Umbilical cord (tissue), 2 donors: ENCODE data around the gene TTLL8. TPM values are rescaled to one million over a fixed set of nuclear protein-coding genes. Genes with fewer than 3 reads are reported as not detected.
A peak's percentile ranks its signal among the peaks of the same experiment; 100 is the strongest.

ENCODE experiments used
- DNase-seq: peaks from one replicate; pipeline ENCODE4 v3.0.0-alpha.2; 2015; ENCODE audit warnings: low spot score
- total RNA-seq: library from RNA; depleted of rRNA; stranded (reverse); fragments of >200 nt; gene quantifications from one replicate; pipeline ENCODE4 v1.2.3, GENCODE V29; 2014; ENCODE audit warnings: low replicate concordance; ENCODE audit not compliant: insufficient read depth

TTLL8 gene
- total RNA-seq, 1 donor from 2014 or later: not detected

DNA sequence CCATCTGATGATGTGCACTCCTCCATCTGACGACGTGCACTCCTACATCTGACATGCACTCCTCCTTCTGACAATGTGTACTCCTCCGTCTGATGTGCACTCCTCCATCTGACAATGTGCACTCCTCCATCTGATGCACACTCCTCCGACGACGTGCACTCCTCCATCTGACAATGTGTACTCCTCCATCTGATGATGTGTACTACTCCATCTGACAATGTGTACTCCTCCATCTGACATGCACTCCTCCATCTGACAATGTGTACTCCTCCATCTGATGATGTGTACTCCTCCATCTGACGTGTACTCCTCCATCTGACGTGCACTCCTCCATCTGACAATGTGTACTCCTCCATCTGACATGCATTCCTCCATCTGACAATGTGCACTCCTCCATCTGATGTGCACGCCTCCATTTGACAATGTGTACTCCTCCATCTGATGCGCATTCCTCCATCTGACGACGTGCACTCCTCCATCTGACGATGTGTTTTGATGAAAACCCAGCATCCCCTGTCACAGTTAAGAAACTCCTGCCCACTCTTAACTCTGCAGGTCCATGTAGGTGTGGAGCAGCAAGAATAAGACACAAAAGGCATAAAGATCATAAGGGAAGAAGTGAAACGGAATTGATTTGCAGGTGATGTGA lies 35.8 kb downstream of the TTLL8 start:
- no peak for DNase-seq

DNA sequence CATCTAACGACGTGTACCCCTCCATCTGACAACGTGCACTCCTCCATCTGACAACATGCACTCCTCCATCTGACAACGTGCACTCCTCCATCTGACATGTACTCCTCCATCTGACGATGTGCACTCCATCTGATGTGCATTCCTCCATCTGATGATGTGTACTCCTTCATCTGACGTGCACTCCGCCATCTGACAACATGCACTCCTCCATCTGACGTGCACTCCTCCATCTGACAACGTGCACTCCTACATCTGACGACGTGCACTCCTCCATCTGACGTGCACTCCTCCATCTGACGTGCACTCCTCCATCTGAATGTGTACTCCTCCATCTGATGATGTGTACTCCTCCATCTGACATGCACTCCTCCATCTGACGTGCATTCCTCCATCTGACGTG lies 37.5 kb downstream of the TTLL8 start:
- no peak for DNase-seq

DNA sequence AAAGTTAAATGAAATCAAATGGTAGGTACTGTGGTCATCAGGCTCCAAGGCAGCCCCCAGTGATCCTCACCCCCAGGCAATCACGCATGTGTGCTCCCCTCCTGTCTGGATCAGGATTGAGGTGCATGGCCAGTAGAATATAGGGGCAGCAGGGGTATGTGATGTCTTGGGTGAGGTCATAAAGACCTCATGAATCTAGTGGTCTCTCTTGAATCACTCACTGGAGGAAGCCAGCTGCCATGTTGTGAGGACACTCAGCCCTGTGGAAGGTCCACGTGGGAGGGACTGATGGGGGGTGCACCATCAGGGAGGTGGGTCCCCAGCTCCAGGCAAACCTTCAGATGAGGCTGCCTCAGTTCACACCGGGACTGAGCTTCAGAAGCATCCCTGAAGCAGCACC lies 38.8 kb downstream of the TTLL8 start:
- no peak for DNase-seq

DNA sequence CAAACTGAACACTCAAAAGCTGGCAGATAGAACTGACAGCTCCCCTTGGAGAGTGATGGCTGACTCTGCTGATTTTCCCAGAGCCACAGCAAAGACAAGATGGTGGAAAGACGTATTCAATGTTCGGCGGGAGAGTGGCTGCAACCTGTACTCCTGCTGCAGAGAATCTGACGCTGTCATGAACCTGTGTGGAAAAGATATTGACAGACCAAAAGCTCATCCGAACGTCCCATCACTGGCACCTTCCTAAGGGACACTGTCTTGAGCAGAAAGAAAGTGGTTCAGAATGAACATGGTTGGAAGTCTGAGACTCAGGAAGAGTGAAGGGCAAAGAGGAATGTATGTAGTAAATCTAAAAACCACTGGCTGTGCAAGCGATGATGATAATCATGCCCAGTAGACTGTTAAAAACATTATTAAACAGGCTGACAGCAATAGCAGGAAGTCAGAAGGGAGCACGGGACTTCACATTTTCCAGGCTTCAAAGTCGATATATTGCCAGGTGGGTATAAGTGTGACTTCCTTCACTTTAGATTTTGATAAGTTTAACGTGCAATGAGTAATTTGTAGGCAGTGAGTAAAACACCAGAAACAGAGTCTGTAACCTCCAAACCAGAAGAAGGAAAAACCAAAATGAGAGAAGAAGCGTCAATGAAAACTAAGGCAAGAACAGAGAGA lies 39.4 kb downstream of the TTLL8 start:
- no peak for DNase-seq

DNA sequence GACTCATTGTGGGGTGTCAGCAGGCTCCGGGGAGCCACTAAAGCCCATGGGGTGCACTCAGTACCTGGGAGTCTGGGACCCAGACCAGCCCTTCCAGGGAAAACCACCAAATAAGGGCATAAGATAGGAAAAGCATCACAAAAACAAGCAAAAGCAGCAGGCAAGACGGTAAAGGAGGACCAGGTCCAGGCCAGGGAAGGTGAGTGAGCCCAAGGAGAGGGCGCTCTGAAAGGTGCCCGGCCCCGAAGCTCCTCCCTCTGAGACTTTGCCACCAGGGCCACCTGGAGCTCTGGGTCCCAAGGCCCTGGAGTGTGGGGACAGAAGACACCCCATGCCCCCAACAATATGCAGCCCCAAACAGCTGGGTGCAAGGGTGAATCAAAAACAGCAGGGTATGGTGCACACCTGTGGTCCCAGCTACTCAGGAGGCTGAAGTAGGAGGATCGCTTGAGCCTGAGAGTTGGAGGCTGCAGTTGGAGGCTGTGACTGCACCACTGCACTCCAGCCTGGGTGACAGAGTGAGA lies 40.3 kb downstream of the TTLL8 start:
- no peak for DNase-seq

DNA sequence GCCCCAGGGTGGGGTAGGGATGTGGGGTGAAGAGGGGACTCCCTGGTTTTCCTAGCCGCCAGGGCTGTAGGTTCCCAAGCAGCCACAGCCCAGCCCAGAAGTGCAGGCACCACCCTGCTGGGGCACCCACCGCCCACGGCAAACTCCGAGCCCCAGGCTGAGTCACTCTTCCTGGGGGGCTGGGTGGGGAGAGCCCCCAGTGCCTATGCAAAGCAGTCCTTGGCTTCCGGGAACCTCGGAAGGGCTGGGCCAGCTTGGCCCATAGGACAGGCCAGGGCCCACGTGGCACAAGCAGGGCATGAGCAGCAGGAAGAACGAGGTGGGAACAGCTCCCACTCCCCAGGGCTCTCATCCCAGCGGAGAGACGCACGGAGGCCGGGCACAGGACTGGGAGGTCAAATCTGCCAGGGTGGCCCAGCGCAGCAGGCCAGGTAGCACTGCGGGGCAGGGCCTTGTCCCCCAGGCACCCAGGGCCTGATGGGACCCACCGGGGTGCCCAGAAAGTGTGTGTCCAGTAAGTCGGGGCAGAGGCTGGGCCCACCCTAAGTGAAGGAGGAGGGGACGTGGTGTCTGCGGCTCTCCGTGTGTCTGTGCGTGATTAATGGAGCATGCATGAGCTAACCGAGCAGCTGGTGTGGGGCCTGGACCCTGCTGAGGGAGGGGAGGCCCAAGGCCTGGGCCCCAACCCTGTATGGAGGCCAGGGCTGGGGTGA lies 41.0 kb downstream of the TTLL8 start:
- DNase-seq: no peak

DNA sequence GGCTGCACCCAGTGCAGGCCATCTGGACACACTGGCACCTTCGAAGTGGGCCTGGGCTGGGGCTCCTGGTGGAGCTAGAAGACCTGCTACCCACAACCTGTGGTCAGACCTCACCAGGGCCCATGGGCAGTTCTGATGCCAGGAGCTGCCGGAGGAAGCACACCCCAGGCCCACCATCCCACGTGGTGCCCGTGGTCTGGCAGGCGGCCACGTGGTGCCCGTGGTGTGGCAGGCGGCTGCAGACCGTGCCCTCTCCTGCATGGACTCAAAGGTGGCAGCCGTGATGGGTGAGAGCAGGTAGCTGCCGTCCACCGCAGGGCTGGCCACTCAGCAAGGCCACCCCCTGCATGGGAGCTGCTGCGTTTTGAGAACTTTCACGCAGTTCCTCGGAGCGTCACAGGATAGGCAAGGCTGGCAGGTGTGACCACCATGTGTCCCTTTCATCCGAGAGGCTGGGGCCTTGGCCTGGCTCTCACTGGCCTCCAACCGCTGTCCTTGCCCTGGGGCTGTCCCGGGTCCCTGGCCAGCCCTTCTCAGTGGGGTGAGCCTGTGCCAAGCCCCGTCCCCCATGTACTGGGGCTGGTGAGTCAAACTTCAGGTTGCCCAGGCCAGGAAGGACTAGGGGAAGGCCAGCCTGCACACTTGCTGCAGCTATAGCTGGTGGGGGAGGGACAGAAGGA lies 41.6 kb downstream of the TTLL8 start:
- DNase-seq: no peak

DNA sequence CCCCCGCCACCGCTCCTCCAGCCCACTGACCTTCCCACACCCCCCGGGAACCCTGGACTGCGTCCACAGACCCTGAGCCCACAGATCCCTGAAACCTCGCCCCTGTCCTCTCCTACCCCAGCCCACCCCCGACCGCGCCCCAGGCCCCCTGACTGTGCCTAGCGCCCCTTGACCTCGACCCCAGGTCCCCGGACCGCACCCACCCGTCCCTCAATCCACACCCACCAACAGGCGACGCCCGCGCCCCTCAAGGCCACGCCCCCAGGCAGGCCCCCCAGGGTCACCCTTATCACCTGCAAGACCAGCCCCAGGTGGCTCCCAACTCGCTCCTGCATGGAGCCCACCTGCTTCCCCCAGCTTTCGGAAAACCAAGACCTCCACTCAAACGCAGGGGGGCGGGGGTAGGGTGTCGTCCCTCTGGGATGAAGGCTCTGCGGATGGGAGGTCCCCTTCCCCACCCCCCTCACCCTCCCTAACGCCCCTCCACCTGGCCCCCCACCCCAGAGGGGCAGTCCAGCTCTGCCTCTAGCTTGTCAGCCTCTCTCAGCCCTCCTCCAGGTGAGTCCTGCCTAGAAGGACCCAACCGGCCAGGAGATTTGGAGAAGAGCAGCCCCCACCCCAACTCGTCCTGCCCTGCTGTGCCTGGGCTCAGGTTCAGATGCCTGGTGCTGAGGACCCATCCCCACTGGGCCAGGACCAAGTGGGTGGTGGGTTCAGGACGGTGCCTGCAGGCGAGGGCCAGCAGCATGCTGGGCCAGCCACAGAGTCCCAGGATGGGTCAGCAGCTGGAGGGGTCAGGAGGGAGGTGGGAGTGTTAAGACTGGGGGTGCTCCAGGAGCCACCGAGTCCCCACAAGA lies 42.4 kb downstream of the TTLL8 start:
- no peak for DNase-seq

DNA sequence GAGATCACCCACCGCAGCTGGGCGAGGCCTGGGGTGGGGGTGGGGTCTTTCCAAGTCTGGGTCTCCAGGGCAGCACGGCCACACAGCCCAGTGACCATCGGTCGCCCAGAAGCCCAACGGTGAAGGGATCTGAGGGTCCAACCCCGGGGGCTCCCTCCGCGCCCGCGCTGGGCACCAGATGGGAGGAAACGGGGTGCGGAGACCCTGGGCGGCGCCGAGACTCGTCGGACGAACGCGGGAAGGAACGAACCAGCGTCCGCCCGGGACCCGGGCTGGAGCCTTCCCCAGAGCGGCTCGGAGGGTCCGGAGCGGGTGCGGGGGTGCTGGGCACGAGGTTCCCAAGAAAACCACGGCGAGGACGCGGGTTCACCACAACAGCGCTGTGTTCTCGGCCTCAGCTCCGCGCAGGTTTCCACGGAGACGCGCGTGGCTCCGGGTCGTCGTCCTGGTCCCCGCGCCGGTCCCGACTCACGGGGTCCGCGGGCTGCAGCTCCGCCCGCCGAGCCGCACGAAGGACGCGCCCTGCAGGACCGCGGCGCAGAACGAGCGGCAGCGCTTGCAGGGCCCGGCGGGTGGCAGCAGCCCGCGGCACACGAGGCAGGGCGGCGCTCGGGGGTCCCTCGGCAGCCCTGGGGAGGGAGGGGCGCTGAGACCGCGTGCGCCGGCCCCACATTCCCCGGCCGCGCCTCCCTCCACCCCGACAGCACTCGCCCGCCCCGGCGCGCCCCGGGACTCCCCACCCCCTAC lies 43.3 kb downstream of the TTLL8 start:
- no peak for DNase-seq

DNA sequence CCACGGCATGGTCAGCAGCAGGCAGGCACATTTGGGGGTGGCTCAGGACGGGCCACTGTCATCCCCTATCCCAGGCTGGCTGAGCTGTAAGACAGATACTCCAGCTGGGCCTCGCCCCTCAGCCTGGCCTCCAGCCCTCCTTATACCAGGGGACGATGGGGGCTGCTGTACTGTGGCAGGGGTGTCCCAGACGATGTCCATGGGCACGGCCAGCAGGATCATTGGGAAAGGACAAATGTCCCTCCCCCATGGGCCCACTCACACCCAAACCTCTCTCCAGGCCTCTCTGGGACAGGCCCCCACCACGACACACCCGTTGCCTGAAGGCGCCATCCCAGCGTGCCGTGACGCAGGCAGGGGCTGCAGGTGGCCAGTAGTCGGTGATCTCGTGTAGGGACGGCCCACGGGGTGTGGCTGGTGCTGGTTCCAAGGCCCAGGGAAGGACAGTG lies 44.0 kb downstream of the TTLL8 start:
- no peak for DNase-seq

DNA sequence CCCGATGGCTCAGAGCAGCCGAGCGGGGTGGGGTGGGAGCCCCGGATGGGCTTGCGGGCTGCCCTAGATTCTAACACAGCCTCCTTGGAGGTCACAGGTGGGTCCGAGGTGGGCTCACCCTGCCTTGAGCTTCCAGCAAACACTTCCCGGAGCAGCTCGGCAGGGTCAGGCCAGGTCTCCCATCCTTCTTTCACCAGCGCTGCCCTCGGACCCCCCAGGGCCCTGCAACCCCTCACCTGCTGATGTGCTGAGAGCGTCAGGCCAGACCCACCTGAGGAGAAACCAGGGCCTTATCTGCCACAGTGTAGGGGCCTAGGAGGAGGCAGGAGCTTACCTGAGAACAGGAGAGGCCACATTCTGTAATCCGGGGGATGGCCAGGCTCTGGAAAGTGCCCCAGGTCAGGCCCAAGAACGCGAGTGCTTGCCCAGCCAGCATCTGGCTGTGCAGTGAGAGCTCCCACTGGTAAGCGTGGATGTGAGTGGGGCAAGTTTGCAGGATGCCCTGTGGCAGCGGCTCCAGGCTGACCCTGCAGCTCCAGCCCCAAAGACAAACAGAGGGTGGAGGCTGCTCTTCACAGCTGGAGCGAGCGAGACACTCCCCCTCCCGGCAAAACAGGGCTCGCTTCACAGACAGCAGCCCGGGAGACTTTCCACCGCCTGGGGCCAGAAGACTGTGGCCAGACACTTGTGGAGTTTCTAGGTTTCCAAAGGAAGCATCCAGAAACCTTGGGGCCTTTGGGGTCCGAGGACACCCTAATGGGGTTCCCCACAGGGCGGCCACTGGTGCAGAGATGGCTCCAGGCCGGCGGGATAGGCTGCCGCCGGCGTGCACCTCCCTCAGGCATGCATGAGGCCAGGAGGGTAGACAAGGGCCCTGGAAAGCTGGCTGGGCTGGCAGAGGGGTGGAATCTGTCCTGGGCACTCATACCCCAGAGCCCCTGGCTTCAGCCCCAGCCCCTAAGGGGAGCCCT lies 45.6 kb downstream of the TTLL8 start, which contains the start of gene IL17REL:
TSS of gene IL17REL (minus strand) at position 555 of the 971 bp plus-strand sequence. CDS start at position 436, 119 bp downstream.
- DNase-seq: peak; percentile 37

DNA sequence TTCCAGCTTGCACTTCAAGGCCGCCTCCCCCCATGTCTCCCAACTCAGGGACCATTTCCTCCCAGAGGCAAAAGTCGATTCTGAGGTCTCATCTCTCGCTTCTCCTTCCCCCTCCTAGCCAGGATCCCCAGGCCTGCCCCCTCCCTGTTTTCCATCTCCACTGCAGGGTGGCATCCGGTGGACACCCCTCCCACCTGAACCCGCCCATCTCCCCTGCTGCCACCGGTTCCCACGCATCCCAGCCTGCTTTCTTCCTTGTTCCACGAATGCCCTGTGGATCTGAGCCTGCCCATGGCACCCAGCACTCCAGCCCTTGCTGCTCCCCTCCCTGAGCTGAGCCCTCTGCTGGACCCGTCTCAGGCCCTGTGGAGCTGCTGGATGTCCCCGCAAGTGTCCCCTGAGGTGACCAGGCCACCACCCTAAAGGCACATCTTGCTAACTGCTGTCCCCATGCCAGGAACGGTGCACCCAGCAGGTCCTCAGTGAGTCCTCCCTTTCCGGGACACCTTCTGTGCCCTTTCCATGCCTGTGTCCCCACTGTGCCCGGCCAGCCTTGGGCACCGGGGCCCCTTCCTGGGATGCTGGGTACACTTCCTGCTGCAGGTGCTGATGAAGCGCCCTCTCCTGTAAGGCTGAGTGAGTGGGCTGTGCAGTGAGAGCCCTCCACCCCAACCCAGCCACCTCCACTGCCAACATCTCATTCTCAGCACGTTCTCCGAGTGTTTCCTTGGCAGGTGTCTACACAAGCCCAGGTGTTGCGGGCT lies 46.5 kb downstream of the TTLL8 start:
- no peak for DNase-seq

DNA sequence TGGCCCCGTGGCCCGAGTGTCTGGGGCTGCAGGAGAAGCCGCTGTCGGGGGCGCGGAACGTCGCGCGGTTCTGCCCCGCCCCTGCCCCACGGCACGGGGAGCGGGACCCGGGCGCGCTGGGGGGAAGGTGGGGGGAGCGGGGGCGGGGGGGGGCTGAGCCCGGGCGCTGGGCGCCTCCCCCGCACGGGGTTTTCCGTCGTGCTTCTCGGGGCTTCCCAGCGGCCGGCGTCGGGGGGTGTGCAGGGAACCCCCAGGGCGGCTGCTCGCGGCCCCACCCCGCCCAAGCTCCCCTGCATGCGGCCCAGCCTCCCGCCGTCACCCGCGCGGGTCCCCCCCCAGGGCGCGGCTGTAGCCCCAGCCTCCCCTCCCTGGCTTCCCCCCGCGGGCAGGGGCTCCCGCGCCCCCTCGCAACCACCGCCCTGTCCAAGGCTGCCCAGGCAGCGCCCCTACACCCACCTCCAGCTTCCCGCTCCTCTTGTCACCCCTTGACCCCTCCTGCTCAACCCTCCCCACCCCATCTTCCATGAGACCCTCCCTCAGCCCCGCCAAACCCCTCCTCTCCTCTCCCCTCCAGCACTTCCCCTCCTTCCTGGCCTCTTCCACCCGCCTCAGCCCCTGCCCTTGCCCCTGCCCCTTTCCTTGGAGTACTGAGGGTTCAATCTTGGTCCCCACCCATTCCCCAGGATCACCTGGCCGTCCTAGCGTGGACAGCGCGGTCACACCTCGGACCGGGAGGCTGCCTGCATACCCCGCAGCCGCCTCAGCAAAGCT lies 47.2 kb downstream of the TTLL8 start:
- no peak for DNase-seq

DNA sequence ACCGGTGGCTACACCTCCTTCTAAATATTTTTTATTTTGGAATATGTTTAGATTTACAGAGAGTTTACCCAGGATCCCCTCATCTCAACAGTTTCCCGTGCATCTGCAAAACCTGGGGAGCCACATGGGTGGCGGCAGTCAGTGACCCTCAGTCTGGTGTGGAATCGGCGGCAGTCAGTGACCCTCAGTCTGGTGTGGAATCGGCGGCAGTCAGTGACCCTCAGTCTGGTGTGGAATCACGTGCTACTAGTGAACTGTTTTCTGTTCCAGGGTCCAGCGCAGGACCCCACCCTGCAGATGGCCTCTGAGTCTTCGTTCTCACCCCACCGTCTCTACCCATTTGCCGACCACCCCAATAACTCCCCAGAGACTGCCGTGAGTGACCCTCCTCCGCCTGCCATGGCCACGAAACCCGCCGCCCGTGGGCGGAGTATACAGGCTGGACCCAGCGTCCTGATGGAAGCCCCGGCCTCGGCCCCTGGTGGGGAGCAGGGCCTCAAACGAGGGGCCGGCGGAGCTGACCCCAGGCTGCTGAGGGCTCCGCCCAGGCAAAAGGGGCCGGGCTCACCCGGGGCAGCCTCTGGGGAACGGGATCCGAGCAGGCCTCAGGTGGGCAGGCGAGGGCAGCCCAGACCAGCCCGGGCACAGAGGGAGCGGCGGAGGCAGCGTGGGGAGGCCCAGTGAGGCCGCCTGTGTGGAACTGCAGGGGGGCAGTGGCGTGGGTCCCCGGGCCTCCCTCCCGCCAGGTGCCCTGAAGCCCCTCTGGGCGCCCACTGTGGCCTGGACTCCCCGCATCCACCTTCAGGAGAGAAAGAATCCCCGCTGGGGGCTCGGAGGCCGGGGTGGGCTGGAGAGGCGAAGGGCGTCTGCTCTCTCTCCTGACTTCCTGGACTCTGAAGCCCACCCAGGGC lies 48.1 kb downstream of the TTLL8 start:
- DNase-seq: no peak

DNA sequence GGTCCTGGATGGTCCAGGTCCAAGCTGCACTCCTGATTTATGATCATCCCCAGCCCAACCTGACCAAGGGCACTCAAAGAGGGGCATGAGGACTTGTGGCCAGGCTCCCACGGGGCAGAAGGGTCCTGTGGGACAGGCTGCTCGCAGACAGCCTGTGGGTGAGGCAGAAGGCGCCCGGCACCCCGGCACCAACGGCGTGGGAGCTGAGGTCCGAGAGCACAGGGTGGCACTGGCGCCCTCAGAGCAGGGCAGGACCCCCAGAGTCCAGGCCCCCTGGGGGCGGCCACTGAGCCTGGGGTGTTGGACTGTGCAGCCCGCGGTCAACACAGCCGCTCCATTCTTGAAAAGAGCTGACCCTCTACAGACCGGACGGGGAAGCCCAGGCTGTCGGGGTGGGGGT lies 48.8 kb downstream of the TTLL8 start:
- no peak for DNase-seq
